Measurements from ENCODE around the gene JPT1.

JPT1 gene

DNA sequence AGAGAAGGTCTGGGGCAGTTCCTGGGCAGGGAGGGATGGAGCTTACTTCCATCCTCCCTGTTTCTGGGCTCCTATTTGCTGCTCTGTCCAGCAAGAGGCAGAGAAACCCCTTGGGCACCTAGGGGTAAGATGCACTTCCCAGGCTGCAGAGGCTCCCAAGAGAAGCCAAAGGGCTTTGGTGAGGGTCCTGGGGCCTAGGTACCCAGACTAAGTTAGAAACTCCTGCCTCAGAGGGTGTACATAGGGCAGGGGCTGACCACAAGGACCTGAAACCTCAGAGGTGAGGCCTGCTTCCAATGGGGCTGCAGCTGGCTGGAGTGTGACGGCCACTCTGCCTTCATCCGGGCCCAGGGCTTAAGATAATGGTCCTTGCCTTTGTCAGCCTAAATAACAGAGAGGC lies 46.1 kb downstream of the JPT1 start:
- TF ChIP-seq CTCF (IDR thresholded peaks at IDR 0.05), result no peak
- Mint-ChIP-seq H3K27me3 (ENCODE audit: low read depth, poor library complexity) (peaks cover 16% of the 10 kb centered on the region), H3K36me3 (ENCODE audit: low read depth) (peaks cover 11% of the 10 kb centered on the region), H3K9me3 (no peaks in the 10 kb centered on the region), H3K27ac (no peak overlapping the region), H3K4me3 (peak overlapping the region; percentile 90), H3K4me1 (peaks cover 33% of the 10 kb centered on the region)
- DNase-seq, result no peak

DNA sequence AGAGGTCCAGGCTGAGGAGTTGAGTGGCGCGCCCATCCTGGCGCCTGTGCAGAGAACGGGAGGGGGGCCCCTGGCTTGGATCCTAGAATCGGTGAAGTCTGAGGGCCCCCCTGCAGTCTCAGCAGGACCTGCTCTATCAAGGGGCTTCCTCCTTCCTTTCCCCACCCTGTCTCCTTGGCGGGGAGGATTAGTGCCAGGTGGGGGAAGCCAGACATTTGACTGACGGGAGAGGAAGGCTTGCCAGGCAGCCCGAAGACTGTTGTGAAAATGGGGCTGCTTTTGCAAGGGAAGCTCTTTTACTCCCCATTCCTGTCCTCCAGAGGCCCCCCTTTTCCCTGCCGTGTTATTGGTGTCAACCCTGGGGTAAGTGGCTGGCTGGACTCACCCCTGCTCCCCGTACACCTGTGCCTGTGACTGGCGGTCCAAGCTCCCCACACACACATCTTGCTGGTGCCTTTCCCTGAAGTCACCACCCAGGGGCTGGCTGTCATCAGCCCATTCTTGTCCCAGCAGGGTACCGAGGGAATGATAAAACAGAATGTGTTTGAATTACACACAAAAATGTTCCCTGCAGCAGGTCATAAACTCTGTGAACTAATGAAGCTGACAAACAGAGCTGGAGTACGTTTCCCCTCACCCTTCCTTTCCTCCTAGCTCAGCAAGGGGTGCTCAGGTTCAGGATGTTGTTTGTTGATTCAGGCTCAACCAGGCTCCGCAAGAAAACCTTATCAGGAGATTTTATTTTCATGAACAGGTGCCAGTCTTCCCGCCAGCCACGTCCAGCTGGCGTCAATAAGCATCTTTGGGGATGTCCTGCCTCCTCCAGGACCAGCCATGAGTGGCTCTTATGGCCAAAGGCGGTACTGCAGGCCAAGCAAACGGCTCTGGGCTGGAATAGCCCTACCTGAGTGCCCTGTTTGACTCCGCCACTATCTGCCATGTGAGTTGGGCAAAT lies 48.9 kb downstream of the JPT1 start:
- Mint-ChIP-seq H3K4me3 (no peak overlapping the region), H3K36me3 (ENCODE audit: low read depth) (peaks cover 5% of the 10 kb centered on the region), H3K27ac (no peak overlapping the region), H3K4me1 (peaks cover 35% of the 10 kb centered on the region), H3K27me3 (ENCODE audit: low read depth, poor library complexity) (peaks cover 16% of the 10 kb centered on the region), H3K9me3 (no peaks in the 10 kb centered on the region)
- DNase-seq, result peak; percentile 61
- peak; percentile 82 for TF ChIP-seq CTCF (IDR thresholded peaks at IDR 0.05)

- H3K27ac Mint-ChIP-seq, result peak overlapping the region; percentile 36
- TF ChIP-seq CTCF (IDR thresholded peaks at IDR 0.05), result no peak
- no peaks in the 10 kb centered on the region for H3K9me3 Mint-ChIP-seq
- no peak for DNase-seq
- no peak overlapping the region for H3K4me3 Mint-ChIP-seq
- H3K36me3 Mint-ChIP-seq (ENCODE audit: low read depth), result peaks cover 9% of the 10 kb centered on the region
- H3K27me3 Mint-ChIP-seq (ENCODE audit: low read depth, poor library complexity), result peaks cover 14% of the 10 kb centered on the region
- peaks cover 34% of the 10 kb centered on the region for H3K4me1 Mint-ChIP-seq
Observed at GRCh38 chr17:75103601-75104554, 50.4 kb downstream of the JPT1 start.

GRCh38 chr17:75102385-75102821 lies 51.9 kb downstream of the JPT1 start:
- peak overlapping the region; percentile 29 for H3K27ac Mint-ChIP-seq

More at GRCh38 chr17:75102385-75102821, 51.9 kb downstream of the JPT1 start:
- H3K36me3 Mint-ChIP-seq (ENCODE audit: low read depth), result peaks cover 16% of the 10 kb centered on the region
- H3K4me3 Mint-ChIP-seq, result no peak overlapping the region
- H3K4me1 Mint-ChIP-seq, result peaks cover 31% of the 10 kb centered on the region
- no peak for TF ChIP-seq CTCF (IDR thresholded peaks at IDR 0.05)
- H3K9me3 Mint-ChIP-seq, result no peaks in the 10 kb centered on the region
- peak; percentile 16 for DNase-seq
- peaks cover under 1% of the 10 kb centered on the region for H3K27me3 Mint-ChIP-seq (ENCODE audit: low read depth, poor library complexity)
